ENCODE results near the gene PSMB3. TPM values are rescaled to one million over a fixed set of nuclear protein-coding genes. Genes with fewer than 3 reads are reported as not detected.

Gene PSMB3
- total RNA-seq, 3 donors from 2014 or later: 132 to 214 (median 167) TPM

GRCh38 chr17:38712593-38712992 is 39.9 kb upstream of the PSMB3 start:
- Histone ChIP-seq H3K4me3 (no peak overlapping the region), H3K36me3 (peaks cover 23% of the 10 kb centered on the region), H3K9me3 (no peaks in the 10 kb centered on the region), H3K4me1 (no peaks in the 10 kb centered on the region), H3K27ac (no peak overlapping the region), H3K27me3 (no peaks in the 10 kb centered on the region)
- DNase-seq (ENCODE audit: low spot score in 2 of 2): no peak
- TF ChIP-seq POLR2A (IDR thresholded peaks at IDR 0.05) (no peak), POLR2AphosphoS5 (IDR thresholded peaks at IDR 0.05) (no peak)
- intact Hi-C loops (cut with DNase I; ENCODE audit: low total_unique reads): no loop called here

- no peak overlapping the region for H3K4me3 ChIP-seq
- no peaks in the 10 kb centered on the region for H3K9me3 ChIP-seq
- H3K27me3 ChIP-seq: no peaks in the 10 kb centered on the region
- H3K27ac ChIP-seq: no peak overlapping the region
- TF ChIP-seq POLR2AphosphoS5 (IDR thresholded peaks at IDR 0.05): no peak
- TF ChIP-seq CTCF (IDR thresholded peaks at IDR 0.05): no peak
- no peak for TF ChIP-seq POLR2A (IDR thresholded peaks at IDR 0.05)
- intact Hi-C loops (cut with DNase I; ENCODE audit: low total_unique reads): no loop called here
- H3K4me1 ChIP-seq: no peaks in the 10 kb centered on the region
- H3K36me3 ChIP-seq: peaks cover 23% of the 10 kb centered on the region
- no peak for DNase-seq (ENCODE audit: low spot score in 2 of 2)
These were observed 39.0 kb upstream of the PSMB3 start for GRCh38 chr17:38713456-38714075.

- no peak for DNase-seq (ENCODE audit: low spot score in 2 of 2)
- no peak overlapping the region for H3K4me3 ChIP-seq
- intact Hi-C loops (cut with DNase I; ENCODE audit: low total_unique reads): no loop called here
- H3K36me3 ChIP-seq: peaks cover 19% of the 10 kb centered on the region
- TF ChIP-seq POLR2AphosphoS5 (IDR thresholded peaks at IDR 0.05) (no peak), CTCF (IDR thresholded peaks at IDR 0.05) (no peak), POLR2A (IDR thresholded peaks at IDR 0.05) (no peak)
- no peaks in the 10 kb centered on the region for H3K9me3 ChIP-seq
- H3K27ac ChIP-seq: no peak overlapping the region
- no peaks in the 10 kb centered on the region for H3K27me3 ChIP-seq
- no peaks in the 10 kb centered on the region for H3K4me1 ChIP-seq
These were observed 37.2 kb upstream of the PSMB3 start for GRCh38 chr17:38715216-38715943.

GRCh38 chr17:38716368-38717005 is 36.1 kb upstream of the PSMB3 start:
- DNase-seq (ENCODE audit: low spot score in 2 of 2): no peak
- no peak for TF ChIP-seq CTCF (IDR thresholded peaks at IDR 0.05)
- no peak for TF ChIP-seq POLR2AphosphoS5 (IDR thresholded peaks at IDR 0.05)
- no peak for TF ChIP-seq POLR2A (IDR thresholded peaks at IDR 0.05)
- intact Hi-C loops (cut with DNase I; ENCODE audit: low total_unique reads): no loop called here
- Histone ChIP-seq H3K9me3 (no peaks in the 10 kb centered on the region), H3K4me1 (no peaks in the 10 kb centered on the region), H3K27ac (no peak overlapping the region), H3K27me3 (no peaks in the 10 kb centered on the region), H3K4me3 (no peak overlapping the region), H3K36me3 (peaks cover 19% of the 10 kb centered on the region)

- intact Hi-C loops (cut with DNase I; ENCODE audit: low total_unique reads): no loop called here
- no peaks in the 10 kb centered on the region for H3K9me3 ChIP-seq
- no peaks in the 10 kb centered on the region for H3K4me1 ChIP-seq
- no peak overlapping the region for H3K4me3 ChIP-seq
- H3K27ac ChIP-seq: no peak overlapping the region
- no peaks in the 10 kb centered on the region for H3K27me3 ChIP-seq
- no peak for TF ChIP-seq POLR2A (IDR thresholded peaks at IDR 0.05)
- no peak for TF ChIP-seq CTCF (IDR thresholded peaks at IDR 0.05)
- TF ChIP-seq POLR2AphosphoS5 (IDR thresholded peaks at IDR 0.05): no peak
- peaks cover 15% of the 10 kb centered on the region for H3K36me3 ChIP-seq
- DNase-seq (ENCODE audit: low spot score in 2 of 2): no peak
These were observed 35.3 kb upstream of the PSMB3 start for GRCh38 chr17:38717139-38717745.

Measured in breast epithelium (tissue), 4 donors.